HCT116 (cell line): Measurements from ENCODE around the gene HOXA13.

Source experiments
- CTCF ChIP-seq, 3 experiments: fragments of 200-600 bp in 1 of 3; sonication (generic) in 1 of 3; IDR thresholded peaks in 2 of 3; conservative IDR thresholded peaks in 1 of 3; 2 replicates each; pipeline ENCODE4 v1.5.1; 2012 to 2017; ENCODE audit warnings: low read depth in 2 of 3, low read length in 2 of 3, antibody characterized with exemption in 1 of 3, borderline replicate concordance in 1 of 3, control low read depth in 1 of 3, mild to moderate bottlenecking in 1 of 3, mixed read lengths in 1 of 3, mixed run types in 1 of 3, moderate library complexity in 1 of 3; ENCODE audit not compliant: insufficient read depth in 1 of 3
- POLR2A ChIP-seq: IDR thresholded peaks from 2 replicates; pipeline ENCODE4 v1.7.0; 2011; ENCODE audit warnings: borderline replicate concordance; ENCODE audit not compliant: insufficient read depth, insufficient read length; ENCODE audit errors: extremely low read depth
- POLR2AphosphoS5 ChIP-seq: IDR thresholded peaks from 2 replicates; pipeline ENCODE4 v1.6.1; 2011; ENCODE audit warnings: mild to moderate bottlenecking, low read depth, low read length, moderate library complexity

GRCh38 chr7:27219821-27220220, 19.9 kb upstream of the HOXA13 start:
- TF ChIP-seq CTCF (IDR thresholded peaks at IDR 0.05 in 2 of 3, conservative IDR thresholded peaks at IDR 0.05 in 1 of 3; ENCODE audit: borderline replicate concordance in 1 of 3, insufficient read depth in 1 of 3, low read depth in 2 of 3, low read length in 2 of 3) (no peak), POLR2AphosphoS5 (no peak), POLR2A (no peak)
